ENCODE measurements around the gene STAT5A. TPM values are rescaled to one million over a fixed set of nuclear protein-coding genes. Genes with fewer than 3 reads are reported as not detected.

STAT5A gene
- total RNA-seq, 5 donors from 2014 or later (not counting 1 experiment from before 2014, with no cell fraction given) = 141 to 160 (median 147) TPM

DNA sequence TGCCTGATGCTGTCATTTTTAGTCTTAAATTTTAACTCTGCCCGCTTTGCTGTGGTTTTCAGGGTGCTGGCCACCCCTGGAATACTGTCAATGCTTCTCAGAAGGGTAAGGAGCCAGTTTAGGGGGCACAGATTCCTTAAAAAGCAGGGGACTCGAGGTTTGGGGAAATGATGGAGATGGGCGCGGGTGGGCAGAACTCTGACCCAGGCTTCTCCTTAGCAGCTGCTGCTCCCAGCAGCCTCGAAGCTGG is 23.7 kb downstream of the STAT5A start:
- H3K27me3 Mint-ChIP-seq = no peaks in the 10 kb centered on the region
- Histone ChIP-seq H3K36me3 (ENCODE audit: control insufficient read depth in 2 of 2, extremely low read depth in 1 of 2, insufficient read depth in 1 of 2, low read length in 1 of 2) (peaks cover 0 to 65% of the 10 kb centered on the region in 2 donors), H3K4me1 (ENCODE audit: control insufficient read depth in 1 of 2, extremely low read depth in 1 of 2, insufficient read depth in 2 of 2, low read length in 2 of 2) (peaks cover 65 to 90% of the 10 kb centered on the region in 2 experiments), H3K4me3 (ENCODE audit: control insufficient read depth in 1 of 2, extremely low read depth in 1 of 2, low read length in 1 of 2) (peak overlapping the region in 1 of 2 donors; percentile 42), H3K27me3 (replicated peaks in 1 of 2; ENCODE audit: control insufficient read depth in 2 of 2, extremely low read depth in 1 of 2, insufficient read depth in 2 of 2, low read length in 1 of 2) (no peaks in the 10 kb centered on the region), H3K27ac (ENCODE audit: low read length) (no peak overlapping the region), H3K9me3 (no peaks in the 10 kb centered on the region)
- peaks cover 72 to 75% (median 73%) of the 10 kb centered on the region in 3 donors for H3K4me1 Mint-ChIP-seq
- H3K27ac Mint-ChIP-seq = peak overlapping the region; percentile 92
- H3K36me3 Mint-ChIP-seq = peaks cover 41% of the 10 kb centered on the region
- no peaks in the 10 kb centered on the region for H3K9me3 Mint-ChIP-seq
- no peak for DNase-seq
- no peak for ATAC-seq (replicated peaks in 1 of 4)
- H3K4me3 Mint-ChIP-seq = peak overlapping the region; percentile 37 to 77 (median 53)
- ChIA-PET POLR2A (interaction anchor here (0.5 to 1.8 kb wide), 5 partner anchors 10 to 242 kb away, joined by 4 to 7 read pairs (median 5); partner anchors contain the start of gene STAT3 (in 1 of the 2)), CTCF (interaction anchor here (0.6 to 3.1 kb wide), 8 partner anchors 11 to 215 kb away, joined by 3 to 16 read pairs (median 4); partner anchors contain the start of gene STAT3 (in 1 of the 2))
- 36% methylated on average over 5 of the region's 5 CpGs for WGBS (ENCODE audit: insufficient coverage)

DNA sequence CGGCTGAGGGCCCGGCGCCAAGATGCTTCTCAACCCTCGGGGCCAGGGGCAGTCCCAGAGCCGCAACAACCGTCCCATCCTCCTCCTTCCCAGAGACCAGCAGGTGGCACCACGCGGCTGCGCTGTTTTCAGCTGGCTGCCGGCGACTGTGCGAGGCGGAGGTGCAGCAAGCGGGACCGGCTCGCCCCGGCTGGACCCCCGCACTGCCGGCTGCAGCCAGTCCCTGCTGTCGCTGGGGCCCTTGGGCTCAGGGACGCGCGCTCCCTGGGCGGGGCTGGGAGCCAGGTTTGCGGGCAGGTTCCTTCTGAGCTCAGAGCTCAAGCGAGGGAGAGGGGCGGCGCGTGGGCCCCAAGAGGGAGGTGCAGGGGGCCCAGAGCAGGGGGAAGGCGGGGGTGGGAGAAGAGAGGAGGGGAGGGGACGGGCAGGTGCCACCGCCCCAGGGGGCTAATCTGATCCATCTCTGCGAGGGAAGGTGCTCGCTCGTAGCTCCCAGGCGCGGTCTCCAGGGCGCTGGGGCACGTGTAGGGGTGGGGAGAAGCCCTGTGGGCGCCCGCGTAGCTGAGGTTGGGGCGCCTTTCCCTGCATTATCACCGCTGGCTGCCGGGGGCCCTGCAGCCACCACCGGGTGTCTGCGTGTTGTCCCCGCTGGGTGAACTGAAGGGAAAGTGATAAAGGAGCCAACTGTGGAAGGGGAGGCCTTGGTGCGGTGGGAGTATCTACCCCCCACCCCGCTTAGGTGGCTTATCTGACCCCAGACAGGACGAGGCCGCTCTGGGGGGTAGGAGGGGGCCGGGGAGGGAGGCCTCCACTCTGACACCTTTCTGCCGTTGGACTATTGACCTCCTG is 24.2 kb downstream of the STAT5A start:
- no peaks in the 10 kb centered on the region for H3K9me3 ChIP-seq
- WGBS (ENCODE audit: insufficient coverage) = 6% methylated on average over 22 of the region's 54 CpGs
- peaks cover 73 to 78% (median 77%) of the 10 kb centered on the region in 3 donors for H3K4me1 Mint-ChIP-seq
- H3K4me1 ChIP-seq (ENCODE audit: control insufficient read depth in 1 of 2, extremely low read depth in 1 of 2, insufficient read depth in 2 of 2, low read length in 2 of 2) = peaks cover 69 to 89% of the 10 kb centered on the region in 2 experiments
- H3K27me3 Mint-ChIP-seq = no peaks in the 10 kb centered on the region
- H3K4me3 Mint-ChIP-seq = peak overlapping the region; percentile 53 to 77 (median 56)
- ATAC-seq (replicated peaks in 1 of 4) (peak; percentile 67 to 75 (median 74)), DNase-seq (peak; percentile 47 to 88 (median 70))
- CTCF ChIA-PET = interaction anchor here (0.5 to 3.1 kb wide), 9 partner anchors 10 to 215 kb away, joined by 3 to 16 read pairs (median 4); no protein-coding TSS in a partner anchor
- peak overlapping the region; percentile 92 to 95 for H3K27ac Mint-ChIP-seq
- H3K9me3 Mint-ChIP-seq = no peaks in the 10 kb centered on the region
- POLR2A ChIA-PET = interaction anchor here (0.5 to 1.8 kb wide), 9 partner anchors 9 to 1679 kb away, joined by 3 to 8 read pairs (median 4); partner anchors contain the start of gene STAT3 (in 1 of the 2)
- peak overlapping the region; percentile 23 to 42 for H3K4me3 ChIP-seq (ENCODE audit: control insufficient read depth in 1 of 2, extremely low read depth in 1 of 2, low read length in 1 of 2)
- H3K36me3 ChIP-seq (ENCODE audit: control insufficient read depth in 2 of 2, extremely low read depth in 1 of 2, insufficient read depth in 1 of 2, low read length in 1 of 2) = peaks cover 0 to 65% of the 10 kb centered on the region in 2 donors
- H3K27me3 ChIP-seq (replicated peaks in 1 of 2; ENCODE audit: control insufficient read depth in 2 of 2, extremely low read depth in 1 of 2, insufficient read depth in 2 of 2, low read length in 1 of 2) = no peaks in the 10 kb centered on the region
- H3K36me3 Mint-ChIP-seq = peaks cover 41% of the 10 kb centered on the region
- peak overlapping the region; percentile 45 for H3K27ac ChIP-seq (ENCODE audit: low read length)

DNA sequence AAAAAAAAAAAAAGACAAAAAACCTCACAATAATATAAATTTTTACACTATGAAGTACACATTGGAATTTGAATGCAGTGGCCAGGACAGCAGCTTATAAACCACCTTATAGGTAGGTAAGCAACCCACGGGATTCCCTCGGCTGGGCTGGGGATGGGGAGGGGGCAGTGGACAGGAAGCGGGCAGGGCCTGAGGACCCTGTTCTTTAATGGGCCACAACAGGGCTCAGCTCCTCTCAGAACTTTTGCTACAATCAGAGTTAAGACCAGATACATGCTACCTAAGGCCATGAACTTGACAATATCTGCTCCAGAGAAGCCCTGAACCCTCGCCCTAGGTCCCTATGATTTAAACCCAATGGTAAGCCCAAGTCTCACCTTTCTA is 25.1 kb downstream of the STAT5A start:
- Mint-ChIP-seq H3K4me3 (peak overlapping the region in 1 of 3 donors; percentile 77), H3K36me3 (peaks cover 40% of the 10 kb centered on the region), H3K9me3 (no peaks in the 10 kb centered on the region), H3K27ac (peak overlapping the region; percentile 89 to 95), H3K27me3 (no peaks in the 10 kb centered on the region), H3K4me1 (peaks cover 73 to 77% (median 77%) of the 10 kb centered on the region in 3 donors)
- ATAC-seq (replicated peaks in 1 of 4) (no peak), DNase-seq (no peak)
- Histone ChIP-seq H3K27ac (ENCODE audit: low read length) (peak overlapping the region; percentile 72), H3K9me3 (no peaks in the 10 kb centered on the region), H3K4me3 (ENCODE audit: control insufficient read depth in 1 of 2, extremely low read depth in 1 of 2, low read length in 1 of 2) (no peak overlapping the region), H3K27me3 (replicated peaks in 1 of 2; ENCODE audit: control insufficient read depth in 2 of 2, extremely low read depth in 1 of 2, insufficient read depth in 2 of 2, low read length in 1 of 2) (no peaks in the 10 kb centered on the region), H3K36me3 (ENCODE audit: control insufficient read depth in 2 of 2, extremely low read depth in 1 of 2, insufficient read depth in 1 of 2, low read length in 1 of 2) (peaks cover 0 to 64% of the 10 kb centered on the region in 2 donors), H3K4me1 (ENCODE audit: control insufficient read depth in 1 of 2, extremely low read depth in 1 of 2, insufficient read depth in 2 of 2, low read length in 2 of 2) (peaks cover 70 to 80% of the 10 kb centered on the region in 2 experiments)
- ChIA-PET POLR2A (interaction anchor here in 1 of 2 donors (0.5 to 1.8 kb wide), 3 partner anchors 10 to 75 kb away, joined by 3 to 7 read pairs (median 4); partner anchors contain the start of gene STAT3), CTCF (interaction anchor here (0.6 to 3.1 kb wide), 8 partner anchors 10 to 214 kb away, joined by 3 to 16 read pairs (median 4); no protein-coding TSS in a partner anchor)
- WGBS (ENCODE audit: insufficient coverage) = no CpG with 5 or more reads among the region's 4 CpGs

DNA sequence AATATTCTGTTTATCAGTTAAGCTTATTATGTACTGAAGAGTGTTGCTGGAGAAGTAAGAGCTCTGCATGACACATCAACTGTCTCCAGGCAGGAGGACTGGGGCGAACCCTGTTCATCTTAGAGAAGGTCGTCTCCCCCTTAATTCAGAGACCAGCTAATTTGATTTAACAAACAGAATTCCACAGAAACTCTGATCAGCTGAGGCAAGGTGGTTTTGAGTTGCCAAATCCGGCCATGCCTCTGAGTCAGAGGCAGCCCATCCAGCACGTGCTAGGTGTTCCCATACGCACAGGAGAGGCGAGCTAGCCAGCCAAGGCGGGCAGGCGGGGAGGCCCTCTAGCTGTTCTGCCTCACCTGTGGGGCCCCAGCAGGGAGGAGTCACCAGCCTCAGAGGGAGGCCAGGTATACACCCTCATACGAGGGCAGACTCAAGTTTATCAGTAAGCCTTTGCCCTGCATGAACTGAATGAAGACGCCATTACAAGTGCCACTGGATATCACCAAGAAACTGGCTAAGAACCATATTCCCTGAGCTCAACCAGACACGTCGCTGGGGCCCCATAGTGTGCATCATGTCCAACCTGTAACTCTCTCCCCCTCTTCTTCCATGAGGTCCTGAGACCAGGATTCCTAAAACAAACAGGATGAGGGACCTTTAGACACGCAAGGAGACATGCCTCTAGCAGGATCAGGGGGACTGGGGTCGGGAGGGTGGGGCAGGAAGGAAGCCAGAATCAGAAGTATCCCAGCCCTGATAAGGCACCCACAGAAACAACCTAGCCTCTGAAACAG is 25.7 kb downstream of the STAT5A start:
- Histone ChIP-seq H3K9me3 (no peaks in the 10 kb centered on the region), H3K4me1 (ENCODE audit: control insufficient read depth in 1 of 2, extremely low read depth in 1 of 2, insufficient read depth in 2 of 2, low read length in 2 of 2) (peaks cover 66 to 76% of the 10 kb centered on the region in 2 experiments), H3K36me3 (ENCODE audit: control insufficient read depth in 2 of 2, extremely low read depth in 1 of 2, insufficient read depth in 1 of 2, low read length in 1 of 2) (peaks cover 0 to 61% of the 10 kb centered on the region in 2 donors), H3K27me3 (replicated peaks in 1 of 2; ENCODE audit: control insufficient read depth in 2 of 2, extremely low read depth in 1 of 2, insufficient read depth in 2 of 2, low read length in 1 of 2) (no peaks in the 10 kb centered on the region), H3K27ac (ENCODE audit: low read length) (peak overlapping the region; percentile 72), H3K4me3 (ENCODE audit: control insufficient read depth in 1 of 2, extremely low read depth in 1 of 2, low read length in 1 of 2) (no peak overlapping the region)
- ChIA-PET POLR2A (interaction anchor here (0.5 to 1.8 kb wide), 6 partner anchors 62 to 1737 kb away, joined by 3 to 12 read pairs (median 7); partner anchors contain the start of gene STAT3 (in 1 of the 2)), CTCF (interaction anchor here (0.6 to 3.1 kb wide), 9 partner anchors 9 to 443 kb away, joined by 3 to 16 read pairs (median 4); no protein-coding TSS in a partner anchor)
- peak in 1 of 4 experiments; percentile 5 for ATAC-seq (replicated peaks in 1 of 4)
- peak in 10 of 35 experiments; percentile 14 to 57 (median 34) for DNase-seq
- Mint-ChIP-seq H3K4me3 (peak overlapping the region in 2 of 3 donors; percentile 31 to 77), H3K9me3 (no peaks in the 10 kb centered on the region), H3K27ac (peak overlapping the region; percentile 89 to 95), H3K36me3 (peaks cover 39% of the 10 kb centered on the region), H3K27me3 (no peaks in the 10 kb centered on the region), H3K4me1 (peaks cover 75 to 82% (median 80%) of the 10 kb centered on the region in 3 donors)
- WGBS (ENCODE audit: insufficient coverage) = 78% methylated on average over 10 of the region's 14 CpGs

DNA sequence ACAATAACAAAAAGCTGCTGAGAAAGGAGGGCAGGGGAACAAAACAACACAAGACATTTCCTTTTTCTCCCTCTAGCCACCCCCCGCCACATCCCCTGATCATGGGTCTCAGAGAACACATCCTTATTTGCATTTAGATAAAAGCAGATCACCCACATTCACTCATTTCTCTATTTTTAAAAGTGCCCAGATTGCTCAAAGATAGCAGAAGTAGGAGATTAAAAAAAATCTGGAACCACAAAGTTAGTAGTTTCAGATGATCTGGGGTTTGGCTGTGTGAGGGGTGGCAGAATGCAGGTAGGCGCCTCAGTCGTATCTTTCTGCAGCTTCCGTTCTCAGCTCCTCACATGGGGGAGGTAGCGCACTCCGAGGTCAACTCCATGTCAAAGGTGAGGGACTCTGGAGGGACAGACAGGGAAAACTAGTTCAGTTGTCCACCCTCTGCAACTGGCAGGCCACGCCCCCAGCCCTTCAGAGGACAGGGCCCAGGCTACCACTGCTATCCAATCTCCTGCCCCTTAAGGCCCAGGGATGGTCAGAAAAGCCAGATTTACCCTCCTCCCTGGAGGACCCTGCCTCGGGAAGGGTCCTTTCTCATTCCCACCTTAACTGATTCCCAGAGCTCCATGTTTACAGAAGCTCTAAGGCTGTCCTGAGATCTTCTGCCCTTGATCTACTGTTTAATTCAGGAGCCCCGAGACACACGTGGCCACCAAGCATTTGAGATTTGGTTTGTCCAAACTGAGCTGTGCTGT is 27.3 kb downstream of the STAT5A start:
- Histone ChIP-seq H3K4me1 (ENCODE audit: control insufficient read depth in 1 of 2, extremely low read depth in 1 of 2, insufficient read depth in 2 of 2, low read length in 2 of 2) (peaks cover 67 to 79% of the 10 kb centered on the region in 2 experiments), H3K4me3 (ENCODE audit: control insufficient read depth in 1 of 2, extremely low read depth in 1 of 2, low read length in 1 of 2) (no peak overlapping the region), H3K27ac (ENCODE audit: low read length) (peak overlapping the region; percentile 72), H3K9me3 (no peaks in the 10 kb centered on the region), H3K36me3 (ENCODE audit: control insufficient read depth in 2 of 2, extremely low read depth in 1 of 2, insufficient read depth in 1 of 2, low read length in 1 of 2) (peaks cover under 1 to 57% of the 10 kb centered on the region in 2 donors), H3K27me3 (replicated peaks in 1 of 2; ENCODE audit: control insufficient read depth in 2 of 2, extremely low read depth in 1 of 2, insufficient read depth in 2 of 2, low read length in 1 of 2) (no peaks in the 10 kb centered on the region)
- ATAC-seq (replicated peaks in 1 of 4) = peak; percentile 27 to 35 (median 33)
- peak in 20 of 35 experiments; percentile 8 to 57 (median 30) for DNase-seq
- Mint-ChIP-seq H3K9me3 (no peaks in the 10 kb centered on the region), H3K27me3 (no peaks in the 10 kb centered on the region), H3K27ac (peak overlapping the region; percentile 92 to 95), H3K36me3 (peaks cover 34% of the 10 kb centered on the region), H3K4me3 (peak overlapping the region in 2 of 3 donors; percentile 35 to 77), H3K4me1 (peaks cover 78 to 87% (median 79%) of the 10 kb centered on the region in 3 donors)
- 73% methylated on average over 5 of the region's 10 CpGs for WGBS (ENCODE audit: insufficient coverage)
- POLR2A ChIA-PET = interaction anchor here (0.5 to 0.6 kb wide), 2 partner anchors 27 to 155 kb away, joined by 7 to 9 read pairs; no protein-coding TSS in a partner anchor
- CTCF ChIA-PET = interaction anchor here in 1 of 2 donors (0.7 to 1.0 kb wide), 2 partner anchors 10 to 94 kb away, joined by 3 read pairs; no protein-coding TSS in a partner anchor

Data from T-cell (primary cell).